HCT116 (cell line): ENCODE results near the gene DNAJC7. TPM values are rescaled to one million over a fixed set of nuclear protein-coding genes. Genes with fewer than 3 reads are reported as not detected.

Experiments
- ATAC-seq: fragments of 200-7000 bp; cut with Tn5 transposase; 2 replicates; pipeline ENCODE4 v1.9.1; 2020; ENCODE audit warnings: mild to moderate bottlenecking, moderate library complexity
- BruUV-seq: library from RNA; stranded (reverse); fragments of 400-500 nt; replicated peaks from 2 replicates; lab custom pipeline; 2021; lab: Mats Ljungman, UMichigan
- CTCF ChIA-PET: fragments of 300-600 bp; sonication (Branson Sonifier 250); formaldehyde crosslinking; loops from one replicate; lab custom pipeline; 2021; ENCODE audit warnings: antibody characterized with exemption; lab: Charles Lee
- POLR2A ChIA-PET: fragments of 300-600, 350-600 bp; sonication (Branson Sonifier 250); formaldehyde crosslinking; loops from one replicate; lab custom pipeline; 2021; ENCODE audit warnings: antibody characterized with exemption; lab: Charles Lee
- RAD21 ChIA-PET, 2 experiments: fragments of 300-600 bp; sonication (Branson Sonifier 250); formaldehyde crosslinking; loops; one replicate each; lab custom pipeline; 2023; ENCODE audit warnings: low total read pairs in 2 of 2; ENCODE audit not compliant: uncharacterized antibody in 2 of 2, unreplicated experiment in 2 of 2, low non-redundant PET in 1 of 2; lab: Charles Lee
- DNase-seq: peaks from one replicate; pipeline ENCODE4 v3.0.0-alpha.2; 2010; ENCODE audit warnings: low read depth, low spot score
- H2AFZ ChIP-seq: fragments of 200-600 bp; shearing (Covaris generic), sonication (generic); 2 replicates; pipeline ENCODE4 v1.6.1; 2017; ENCODE audit warnings: low read depth, mixed run types, mixed read lengths, antibody characterized with exemption, low read length; ENCODE audit not compliant: poor library complexity, severe bottlenecking
- H3K27ac ChIP-seq: 2 replicates; pipeline ENCODE4 v1.5.1; 2012; ENCODE audit warnings: low read depth, low read length
- H3K27me3 ChIP-seq: fragments of 200-600 bp; sonication (generic); 2 replicates; pipeline ENCODE4 v1.6.1; 2016; ENCODE audit warnings: mixed run types, low read length, mixed read lengths; ENCODE audit not compliant: insufficient read depth
- H3K36me3 ChIP-seq, 2 experiments: fragments of 200-500 bp in 1 of 2; fragments of 200-600 bp in 1 of 2; sonication (Bioruptor generic) in 1 of 2; sonication (generic) in 1 of 2; 2 replicates each; pipeline versions ENCODE4 v1.5.1 to v1.6.1; 2014 to 2016; ENCODE audit warnings: low read length in 2 of 2, inconsistent platforms in 1 of 2, mixed read lengths in 1 of 2, mixed run types in 1 of 2; ENCODE audit not compliant: insufficient read depth in 2 of 2, control insufficient read depth in 1 of 2
- H3K4me1 ChIP-seq, 2 experiments: fragments of 200-600 bp in 1 of 2; sonication (generic) in 1 of 2; 2 replicates each; pipeline versions ENCODE4 v1.5.1 to v1.6.1; 2012 to 2017; ENCODE audit warnings: low read length in 2 of 2, inconsistent platforms in 1 of 2, mild to moderate bottlenecking in 1 of 2, mixed read lengths in 1 of 2, mixed run types in 1 of 2, moderate library complexity in 1 of 2; ENCODE audit not compliant: insufficient read depth in 2 of 2, control insufficient read depth in 1 of 2
- H3K4me2 ChIP-seq: fragments of 200-600 bp; sonication (generic); 2 replicates; pipeline ENCODE4 v1.6.1; 2017; ENCODE audit warnings: mixed run types, low read length, mixed read lengths
- H3K4me3 ChIP-seq, 2 experiments: fragments of 200-600 bp in 1 of 2; sonication (generic) in 1 of 2; replicated peaks in 1 of 2; 2 replicates each; pipeline ENCODE4 v1.5.1; 2011 to 2016; ENCODE audit warnings: low read length in 2 of 2, control low read depth in 1 of 2, low read depth in 1 of 2, mild to moderate bottlenecking in 1 of 2, mixed read lengths in 1 of 2, mixed run types in 1 of 2
- H3K79me2 ChIP-seq: fragments of 200-600 bp; sonication (generic); 2 replicates; pipeline ENCODE4 v1.6.1; 2017; ENCODE audit warnings: mild to moderate bottlenecking, mixed run types, low read length, moderate library complexity, mixed read lengths; ENCODE audit not compliant: insufficient read depth
- H3K9ac ChIP-seq: fragments of 200-600 bp; sonication (generic); 2 replicates; pipeline ENCODE4 v1.6.1; 2016; ENCODE audit warnings: low read length, mixed read lengths
- H3K9me2 ChIP-seq: fragments of 200-600 bp; sonication (generic), shearing (Covaris generic); 2 replicates; pipeline ENCODE4 v1.6.1; 2017; ENCODE audit warnings: mixed run types, mild to moderate bottlenecking, moderate library complexity; ENCODE audit not compliant: insufficient read depth
- H3K9me3 ChIP-seq, 2 experiments: fragments of 200-500 bp in 1 of 2; fragments of 200-600 bp in 1 of 2; sonication (Bioruptor generic) in 1 of 2; sonication (generic) in 1 of 2; 2 replicates each; pipeline ENCODE4 v1.6.1; 2014 to 2017; ENCODE audit warnings: low read length in 2 of 2, mixed read lengths in 2 of 2, inconsistent platforms in 1 of 2, low read depth in 1 of 2, mild to moderate bottlenecking in 1 of 2, mixed run types in 1 of 2, moderate library complexity in 1 of 2; ENCODE audit not compliant: control insufficient read depth in 1 of 2, insufficient read depth in 1 of 2
- H4K20me1 ChIP-seq: fragments of 200-600 bp; sonication (generic), shearing (Covaris generic); 2 replicates; pipeline ENCODE4 v1.6.1; 2017; ENCODE audit warnings: mixed run types, mild to moderate bottlenecking, moderate library complexity; ENCODE audit not compliant: insufficient read depth
- ATF3 ChIP-seq: IDR thresholded peaks from 2 replicates; pipeline ENCODE4 v1.6.1; 2012
- EGR1 ChIP-seq: IDR thresholded peaks from 2 replicates; pipeline ENCODE4 v1.6.1; 2012; ENCODE audit warnings: low read depth
- ELF1 ChIP-seq: IDR thresholded peaks from 2 replicates; pipeline ENCODE4 v1.6.1; 2012; ENCODE audit warnings: low read depth, borderline replicate concordance
- EZH2 ChIP-seq: fragments of 200-600 bp; sonication (generic); IDR thresholded peaks from 2 replicates; pipeline ENCODE4 v1.6.1; 2017; ENCODE audit warnings: antibody characterized with exemption, mixed run types
- EZH2phosphoT487 ChIP-seq: fragments of 200-600 bp; IDR thresholded peaks from 2 replicates; pipeline ENCODE4 v1.6.1; 2018; ENCODE audit warnings: antibody characterized with exemption, borderline replicate concordance
- JUND ChIP-seq: IDR thresholded peaks from 2 replicates; pipeline ENCODE4 v1.6.1; 2012
- MAX ChIP-seq: IDR thresholded peaks from 2 replicates; pipeline ENCODE4 v1.6.1; 2012
- POLR2A ChIP-seq: IDR thresholded peaks from 2 replicates; pipeline ENCODE4 v1.7.0; 2011; ENCODE audit warnings: borderline replicate concordance; ENCODE audit not compliant: insufficient read depth, insufficient read length; ENCODE audit errors: extremely low read depth
- POLR2AphosphoS5 ChIP-seq: IDR thresholded peaks from 2 replicates; pipeline ENCODE4 v1.6.1; 2011; ENCODE audit warnings: mild to moderate bottlenecking, low read depth, low read length, moderate library complexity
- RAD21 ChIP-seq: IDR thresholded peaks from 2 replicates; pipeline ENCODE4 v1.6.1; 2012; ENCODE audit warnings: low read depth, mild to moderate bottlenecking
- REST ChIP-seq: IDR thresholded peaks from 2 replicates; pipeline ENCODE4 v1.6.1; 2012; ENCODE audit warnings: low read depth
- SIN3A ChIP-seq: IDR thresholded peaks from 2 replicates; pipeline ENCODE4 v1.6.1; 2012; ENCODE audit warnings: low read depth
- SP1 ChIP-seq: IDR thresholded peaks from 2 replicates; pipeline ENCODE4 v1.6.1; 2012; ENCODE audit warnings: low read depth
- SRF ChIP-seq: IDR thresholded peaks from 2 replicates; pipeline ENCODE4 v1.6.1; 2012; ENCODE audit warnings: low read depth
- TCF7L2 ChIP-seq: IDR thresholded peaks from 2 replicates; pipeline ENCODE4 v1.7.0; 2011; ENCODE audit warnings: borderline replicate concordance, inconsistent platforms; ENCODE audit not compliant: insufficient read depth, insufficient read length; ENCODE audit errors: extremely low read depth
- YY1 ChIP-seq: IDR thresholded peaks from 2 replicates; pipeline ENCODE4 v1.6.1; 2011; ENCODE audit warnings: low read length, low read depth, moderate library complexity, mild to moderate bottlenecking; ENCODE audit not compliant: insufficient replicate concordance; ENCODE audit errors: extremely low read depth
- ZFX ChIP-seq: fragments of 450-650 bp; IDR thresholded peaks from 2 replicates; pipeline ENCODE4 v1.6.1; 2017
- ZNF274 ChIP-seq: fragments of 200-500 bp; sonication (Bioruptor generic); IDR thresholded peaks from 2 replicates; pipeline ENCODE4 v1.6.1; 2014; ENCODE audit warnings: mild to moderate bottlenecking, low read depth, low read length, inconsistent platforms
- intact Hi-C: fragments of 100-400 bp; cut with micrococcal nuclease; formaldehyde crosslinking; loops from 2 replicates; pipeline ENCODE4 v1.10.0; 2022
- total RNA-seq: library from RNA; stranded (reverse); gene quantifications from one replicate; pipeline ENCODE4 v1.2.1, GENCODE V29; 2021; ENCODE audit not compliant: unreplicated experiment
- TF ChIP-seq, protein P1 (sequence below): IDR thresholded peaks from 2 replicates; pipeline ENCODE4 v1.6.1; 2011; ENCODE audit warnings: mild to moderate bottlenecking, low read length, moderate library complexity; ENCODE audit not compliant: insufficient replicate concordance; ENCODE audit errors: extremely low read depth

Gene DNAJC7
- total RNA-seq, 1 experiment from 2014 or later = 113 TPM

GRCh38 chr17:41957031-41957868, 60.0 kb downstream of the DNAJC7 start (continued):
- TF ChIP-seq POLR2AphosphoS5 (no peak), EGR1 (no peak), POLR2A (no peak), SRF (no peak), ZFX (no peak), RAD21 (no peak)
- TF ChIP-seq, all 23 proteins: peak for 0

DNA sequence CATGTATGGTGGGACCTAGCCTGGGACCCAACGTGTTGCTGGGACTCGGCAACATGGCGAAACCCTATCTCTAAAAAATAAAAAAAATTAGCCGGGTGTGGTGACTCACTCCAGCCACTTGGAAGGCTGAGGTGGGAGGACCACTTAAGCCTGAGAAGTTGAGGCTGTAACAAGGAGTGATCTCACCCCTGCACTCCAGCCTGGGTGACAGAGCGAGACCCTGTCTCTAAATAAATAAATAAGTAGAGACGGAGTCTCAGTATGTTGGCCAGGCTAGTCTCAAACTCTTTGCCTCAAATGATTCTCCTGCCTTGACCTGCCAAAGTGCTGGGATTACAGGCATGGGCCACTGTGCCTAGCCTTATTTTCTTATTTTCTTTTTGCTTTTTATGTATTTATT, 60.7 kb downstream of the DNAJC7 start:
- Histone ChIP-seq H3K79me2 (no peaks in the 10 kb centered on the region), H3K27ac (no peak overlapping the region), H4K20me1 (no peaks in the 10 kb centered on the region), H3K36me3 (no peaks in the 10 kb centered on the region), H3K9me2 (no peaks in the 10 kb centered on the region), H2AFZ (no peak overlapping the region), H3K4me1 (no peaks in the 10 kb centered on the region), H3K9me3 (no peaks in the 10 kb centered on the region), H3K9ac (no peak overlapping the region), H3K27me3 (no peaks in the 10 kb centered on the region), H3K4me3 (no peak overlapping the region), H3K4me2 (no peak overlapping the region)
- ChIA-PET RAD21 (no interaction called here), POLR2A (no interaction called here), CTCF (no interaction called here)
- ATAC-seq (no peak), DNase-seq (no peak)
- intact Hi-C loops = no loop called here
- TF ChIP-seq SIN3A = no peak
- TF ChIP-seq EGR1 = no peak
- TF ChIP-seq YY1 = no peak
- TF ChIP-seq POLR2A = no peak
- no peak for TF ChIP-seq ZFX
- no peak for TF ChIP-seq REST
- TF ChIP-seq ATF3 = no peak
- TF ChIP-seq SRF = no peak
- TF ChIP-seq POLR2AphosphoS5 = no peak
- no peak for TF ChIP-seq JUND
- TF ChIP-seq EZH2phosphoT487 = no peak
- TF ChIP-seq ELF1 = no peak
- TF ChIP-seq MAX = no peak
- TF ChIP-seq SP1 = no peak
- TF ChIP-seq, protein P1, sequence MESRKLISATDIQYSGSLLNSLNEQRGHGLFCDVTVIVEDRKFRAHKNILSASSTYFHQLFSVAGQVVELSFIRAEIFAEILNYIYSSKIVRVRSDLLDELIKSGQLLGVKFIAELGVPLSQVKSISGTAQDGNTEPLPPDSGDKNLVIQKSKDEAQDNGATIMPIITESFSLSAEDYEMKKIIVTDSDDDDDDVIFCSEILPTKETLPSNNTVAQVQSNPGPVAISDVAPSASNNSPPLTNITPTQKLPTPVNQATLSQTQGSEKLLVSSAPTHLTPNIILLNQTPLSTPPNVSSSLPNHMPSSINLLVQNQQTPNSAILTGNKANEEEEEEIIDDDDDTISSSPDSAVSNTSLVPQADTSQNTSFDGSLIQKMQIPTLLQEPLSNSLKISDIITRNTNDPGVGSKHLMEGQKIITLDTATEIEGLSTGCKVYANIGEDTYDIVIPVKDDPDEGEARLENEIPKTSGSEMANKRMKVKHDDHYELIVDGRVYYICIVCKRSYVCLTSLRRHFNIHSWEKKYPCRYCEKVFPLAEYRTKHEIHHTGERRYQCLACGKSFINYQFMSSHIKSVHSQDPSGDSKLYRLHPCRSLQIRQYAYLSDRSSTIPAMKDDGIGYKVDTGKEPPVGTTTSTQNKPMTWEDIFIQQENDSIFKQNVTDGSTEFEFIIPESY = no peak
- TF ChIP-seq EZH2 = no peak
- no peak for TF ChIP-seq TCF7L2
- TF ChIP-seq ZNF274 = no peak
- no TSS peak for BruUV-seq
